MM.1S (cell line): ENCODE data around the gene FBN2.

Experiments
- DNase-seq: peaks from one replicate; pipeline ENCODE4 v3.0.0-alpha.2; 2015
- H2AFZ ChIP-seq: fragments of 300-600 bp; sonication (generic); 2 replicates; pipeline ENCODE4 v1.6.0; 2016; ENCODE audit warnings: antibody characterized with exemption, low read length
- H3F3A ChIP-seq: fragments of 300-600 bp; sonication (generic); 2 replicates; pipeline ENCODE4 v1.6.1; 2016; ENCODE audit warnings: mild to moderate bottlenecking, antibody characterized with exemption, low read length, moderate library complexity, mixed read lengths; ENCODE audit not compliant: insufficient read depth
- H3K27ac ChIP-seq: fragments of 300-600 bp; sonication (generic); 2 replicates; pipeline ENCODE4 v1.5.1; 2016; ENCODE audit warnings: mild to moderate bottlenecking, low read length
- H3K27me3 ChIP-seq: fragments of 300-600 bp; sonication (generic); replicated peaks from 2 replicates; pipeline ENCODE4 v1.6.0; 2016; ENCODE audit warnings: low read length; ENCODE audit not compliant: insufficient read depth
- H3K36me3 ChIP-seq: fragments of 300-600 bp; sonication (generic); replicated peaks from 2 replicates; pipeline ENCODE4 v1.6.1; 2016; ENCODE audit warnings: mild to moderate bottlenecking, low read length, mixed read lengths; ENCODE audit not compliant: insufficient read depth
- H3K4me1 ChIP-seq: fragments of 300-600 bp; sonication (generic); 2 replicates; pipeline ENCODE4 v1.6.1; 2016; ENCODE audit warnings: low read length, mixed read lengths
- H3K4me2 ChIP-seq: fragments of 300-600 bp; sonication (generic); 2 replicates; pipeline ENCODE4 v1.6.0; 2016; ENCODE audit warnings: low read depth, low read length
- H3K4me3 ChIP-seq: fragments of 300-600 bp; sonication (generic); 2 replicates; pipeline ENCODE4 v1.5.1; 2016; ENCODE audit warnings: low read length, mixed read lengths
- H3K79me2 ChIP-seq: fragments of 300-600 bp; sonication (generic); 2 replicates; pipeline ENCODE4 v1.6.1; 2016; ENCODE audit warnings: mixed run types, low read length, mixed read lengths
- H3K9ac ChIP-seq: fragments of 300-600 bp; sonication (generic); 2 replicates; pipeline ENCODE4 v1.6.1; 2016; ENCODE audit warnings: low read length, mixed read lengths
- H3K9me2 ChIP-seq: fragments of 300-600 bp; sonication (generic); replicated peaks from 2 replicates; pipeline ENCODE4 v1.6.1; 2016; ENCODE audit warnings: mild to moderate bottlenecking, low read length, mixed read lengths; ENCODE audit not compliant: insufficient read depth
- H3K9me3 ChIP-seq: fragments of 300-600 bp; sonication (generic); replicated peaks from 2 replicates; pipeline ENCODE4 v1.6.1; 2016; ENCODE audit warnings: mild to moderate bottlenecking, low read length, mixed read lengths; ENCODE audit not compliant: insufficient read depth
- H4K20me1 ChIP-seq: fragments of 300-600 bp; sonication (generic); 2 replicates; pipeline ENCODE4 v1.6.1; 2016; ENCODE audit warnings: mild to moderate bottlenecking, low read length, moderate library complexity, mixed read lengths; ENCODE audit not compliant: insufficient read depth
- EZH2 ChIP-seq: fragments of 300-600 bp; sonication (generic); optimal IDR thresholded peaks from 2 replicates; pipeline ENCODE3; 2017; ENCODE audit warnings: low read depth, mild to moderate bottlenecking, antibody characterized with exemption, low read length, mixed read lengths
- EZH2phosphoT487 ChIP-seq: fragments of 300-600 bp; sonication (generic); IDR thresholded peaks from 2 replicates; pipeline ENCODE4 v1.6.1; 2018; ENCODE audit warnings: antibody characterized with exemption, low read length
- TF ChIP-seq, protein P1 (sequence below): fragments of 300-600 bp; sonication (generic); IDR thresholded peaks from 2 replicates; pipeline ENCODE4 v1.5.1; 2016; ENCODE audit warnings: antibody characterized with exemption, low read length, mixed read lengths

FBN2 gene

DNA sequence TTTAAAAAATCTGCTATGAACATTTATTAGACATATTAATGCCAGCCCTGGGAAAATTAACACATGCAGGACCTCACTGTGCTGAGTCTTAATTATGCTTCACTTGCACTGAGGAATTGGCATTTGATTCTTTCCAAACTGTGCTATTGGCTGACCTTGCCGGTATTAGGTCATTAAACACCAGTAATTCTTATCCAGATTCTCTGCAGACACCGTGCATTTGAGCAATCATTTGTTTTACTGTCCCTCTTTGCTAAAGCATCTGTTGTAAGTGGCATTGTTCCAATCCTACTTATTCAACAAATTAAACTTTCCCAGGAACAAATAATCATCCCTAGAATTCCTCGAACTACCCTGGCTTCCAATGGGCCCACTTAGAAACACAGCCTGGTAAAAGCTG, 309.5 kb downstream of the FBN2 start:
- Histone ChIP-seq H3K4me2 (no peak overlapping the region), H3K79me2 (no peaks in the 10 kb centered on the region), H3K27ac (no peak overlapping the region)

DNA sequence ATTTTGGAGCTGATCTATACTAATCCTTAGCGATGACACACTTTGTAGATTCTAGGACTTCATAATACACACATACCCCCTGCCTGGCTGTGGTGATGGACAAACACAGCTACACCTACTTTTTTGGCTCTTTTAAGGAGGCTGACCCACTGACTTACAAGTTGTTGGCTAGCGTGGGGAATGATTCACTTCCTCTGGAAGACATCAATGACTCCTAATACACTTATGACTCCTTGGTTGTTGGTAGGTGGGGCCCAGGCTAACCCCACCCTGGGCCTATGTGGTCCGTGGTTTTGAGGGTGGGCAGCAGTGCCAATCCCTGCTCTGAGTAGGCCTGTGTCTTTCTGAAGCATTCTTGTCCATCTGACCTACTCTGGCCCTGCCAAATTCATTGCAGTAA, 310.0 kb downstream of the FBN2 start:
- H3K27ac ChIP-seq: no peak overlapping the region
- H3K79me2 ChIP-seq: no peaks in the 10 kb centered on the region
- no peaks in the 10 kb centered on the region for H3K27me3 ChIP-seq
- no peaks in the 10 kb centered on the region for H3K9me2 ChIP-seq
- H2AFZ ChIP-seq: no peak overlapping the region
- H3K4me1 ChIP-seq: no peaks in the 10 kb centered on the region
- DNase-seq: no peak
- H3K4me2 ChIP-seq: no peak overlapping the region
- no peak overlapping the region for H3K9ac ChIP-seq
- no peaks in the 10 kb centered on the region for H3K9me3 ChIP-seq
- no peak overlapping the region for H3K4me3 ChIP-seq
- no peak for TF ChIP-seq EZH2phosphoT487
- TF ChIP-seq EZH2: no peak
- TF ChIP-seq, protein P1, sequence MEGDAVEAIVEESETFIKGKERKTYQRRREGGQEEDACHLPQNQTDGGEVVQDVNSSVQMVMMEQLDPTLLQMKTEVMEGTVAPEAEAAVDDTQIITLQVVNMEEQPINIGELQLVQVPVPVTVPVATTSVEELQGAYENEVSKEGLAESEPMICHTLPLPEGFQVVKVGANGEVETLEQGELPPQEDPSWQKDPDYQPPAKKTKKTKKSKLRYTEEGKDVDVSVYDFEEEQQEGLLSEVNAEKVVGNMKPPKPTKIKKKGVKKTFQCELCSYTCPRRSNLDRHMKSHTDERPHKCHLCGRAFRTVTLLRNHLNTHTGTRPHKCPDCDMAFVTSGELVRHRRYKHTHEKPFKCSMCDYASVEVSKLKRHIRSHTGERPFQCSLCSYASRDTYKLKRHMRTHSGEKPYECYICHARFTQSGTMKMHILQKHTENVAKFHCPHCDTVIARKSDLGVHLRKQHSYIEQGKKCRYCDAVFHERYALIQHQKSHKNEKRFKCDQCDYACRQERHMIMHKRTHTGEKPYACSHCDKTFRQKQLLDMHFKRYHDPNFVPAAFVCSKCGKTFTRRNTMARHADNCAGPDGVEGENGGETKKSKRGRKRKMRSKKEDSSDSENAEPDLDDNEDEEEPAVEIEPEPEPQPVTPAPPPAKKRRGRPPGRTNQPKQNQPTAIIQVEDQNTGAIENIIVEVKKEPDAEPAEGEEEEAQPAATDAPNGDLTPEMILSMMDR: no peak
- H3F3A ChIP-seq: no peaks in the 10 kb centered on the region
- H4K20me1 ChIP-seq: no peaks in the 10 kb centered on the region
- H3K36me3 ChIP-seq: no peaks in the 10 kb centered on the region

More for the DNA sequence above, 309.5 kb downstream of the FBN2 start:
- Histone ChIP-seq H3F3A (no peaks in the 10 kb centered on the region), H3K9me2 (no peaks in the 10 kb centered on the region), H3K9ac (no peak overlapping the region), H3K27me3 (no peaks in the 10 kb centered on the region), H4K20me1 (no peaks in the 10 kb centered on the region), H3K36me3 (no peaks in the 10 kb centered on the region), H3K9me3 (no peaks in the 10 kb centered on the region), H2AFZ (no peak overlapping the region), H3K4me3 (no peak overlapping the region), H3K4me1 (no peaks in the 10 kb centered on the region)
- DNase-seq: no peak
- no peak for TF ChIP-seq EZH2phosphoT487
- TF ChIP-seq EZH2: no peak
- TF ChIP-seq, protein P1: no peak

DNA sequence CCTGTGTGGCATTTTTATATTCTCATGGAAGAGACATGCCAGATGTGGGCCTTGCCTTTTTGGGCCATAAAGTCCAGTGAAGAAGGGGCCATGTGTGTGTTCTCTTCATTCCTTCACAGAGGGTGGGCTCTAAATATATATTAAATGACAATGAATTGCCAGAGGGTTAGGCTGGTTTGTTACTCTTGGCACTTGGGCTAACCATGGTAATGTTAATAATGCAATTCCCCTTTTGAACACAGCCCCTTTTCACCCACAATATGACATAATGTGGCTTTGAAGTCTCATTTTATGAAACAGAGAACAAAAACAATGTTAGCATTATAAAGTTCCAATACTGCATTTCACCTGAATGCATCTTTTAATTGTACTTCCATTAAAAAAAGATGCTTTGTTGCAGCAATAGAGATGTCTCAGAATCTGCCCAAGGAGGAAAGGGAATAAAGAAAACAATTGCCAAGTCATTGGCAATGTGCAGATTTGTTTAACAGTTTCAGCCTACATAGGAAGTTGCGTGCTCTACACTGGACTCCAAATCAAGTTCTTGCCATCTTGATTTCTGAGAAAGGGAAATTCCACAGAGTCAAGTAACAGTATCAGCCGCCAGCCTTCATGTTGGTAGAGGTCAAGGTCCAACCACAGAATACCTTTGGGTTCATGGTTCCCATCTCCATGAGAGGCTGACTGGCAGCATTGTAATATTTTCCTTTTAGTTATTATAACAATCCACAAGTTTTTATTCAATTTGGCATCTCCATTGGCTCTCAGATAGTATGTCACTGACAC, 312.6 kb downstream of the FBN2 start:
- H3K9me3 ChIP-seq: no peaks in the 10 kb centered on the region
- H3K9me2 ChIP-seq: no peaks in the 10 kb centered on the region
- H3K4me2 ChIP-seq: no peak overlapping the region
- H3K79me2 ChIP-seq: no peaks in the 10 kb centered on the region
- no peak overlapping the region for H3K4me3 ChIP-seq
- H3K9ac ChIP-seq: no peak overlapping the region
- H3K4me1 ChIP-seq: no peaks in the 10 kb centered on the region
- H3K27me3 ChIP-seq: no peaks in the 10 kb centered on the region
- no peaks in the 10 kb centered on the region for H4K20me1 ChIP-seq
- no peak overlapping the region for H3K27ac ChIP-seq
- no peaks in the 10 kb centered on the region for H3F3A ChIP-seq
- no peak for DNase-seq
- no peaks in the 10 kb centered on the region for H3K36me3 ChIP-seq
- no peak overlapping the region for H2AFZ ChIP-seq
- TF ChIP-seq EZH2 (no peak), EZH2phosphoT487 (no peak)
- TF ChIP-seq, protein P1: no peak
